ENCODE data around the gene OR2D2. TPM values are rescaled to one million over a fixed set of nuclear protein-coding genes. Genes with fewer than 3 reads are reported as not detected.

Gene OR2D2
- total RNA-seq, 1 donor from 2014 or later = 0.39 TPM

DNA sequence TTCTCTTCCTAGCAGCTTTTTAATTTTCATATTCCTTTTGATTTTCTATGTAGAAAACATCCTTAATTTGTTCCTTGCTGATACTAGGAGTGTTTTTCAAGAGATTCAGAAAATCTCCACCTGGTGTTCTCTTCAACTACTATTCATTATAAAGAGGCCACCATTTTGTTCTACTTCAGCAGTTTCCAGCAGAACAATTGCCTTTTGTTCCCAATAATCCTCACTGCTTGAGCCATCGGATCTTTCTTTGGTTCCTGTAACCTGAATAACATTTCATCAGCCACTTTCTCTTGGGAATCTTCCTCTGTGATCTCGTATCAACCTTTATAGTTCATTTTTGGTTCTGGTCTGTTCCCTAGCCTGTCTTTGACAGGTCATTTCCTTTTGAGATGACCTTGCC is 48.6 kb downstream of the OR2D2 start:
- no peaks in the 10 kb centered on the region for H3K36me3 Mint-ChIP-seq (ENCODE audit: low read depth, unreplicated experiment)
- no peaks in the 10 kb centered on the region for H3K4me1 Mint-ChIP-seq (ENCODE audit: low read depth, unreplicated experiment)
- H3K27ac Mint-ChIP-seq (ENCODE audit: unreplicated experiment) = no peak overlapping the region
- Histone ChIP-seq H2AFZ (ENCODE audit: low read depth, low read length) (no peak overlapping the region), H3K79me2 (ENCODE audit: insufficient read depth, low read length) (no peaks in the 10 kb centered on the region), H3K4me3 (ENCODE audit: insufficient read depth, low read depth, low read length) (no peak overlapping the region), H3K27me3 (ENCODE audit: insufficient read depth, low read length) (no peaks in the 10 kb centered on the region), H3K36me3 (ENCODE audit: insufficient read depth, low read length) (no peaks in the 10 kb centered on the region), H4K20me1 (ENCODE audit: insufficient read depth, low read length) (no peaks in the 10 kb centered on the region), H3K4me1 (ENCODE audit: insufficient read depth, low read length) (no peaks in the 10 kb centered on the region), H3K4me2 (ENCODE audit: low read length) (no peak overlapping the region), H3K27ac (ENCODE audit: low read depth, low read length) (no peak overlapping the region), H3K9me3 (ENCODE audit: insufficient read depth, low read depth, low read length) (no peaks in the 10 kb centered on the region), H3K9ac (ENCODE audit: low read length) (no peak overlapping the region)
- H3K27me3 Mint-ChIP-seq (ENCODE audit: low read depth, unreplicated experiment) = no peaks in the 10 kb centered on the region
- DNase-seq (ENCODE audit: low read depth) (no peak), FAIRE-seq (no peak)
- H3K9me3 Mint-ChIP-seq (ENCODE audit: unreplicated experiment) = peaks cover 9% of the 10 kb centered on the region
- no peak for TF ChIP-seq EZH2 (IDR thresholded peaks at IDR 0.05; ENCODE audit: insufficient read depth, low read length)
- TF ChIP-seq, protein P1, sequence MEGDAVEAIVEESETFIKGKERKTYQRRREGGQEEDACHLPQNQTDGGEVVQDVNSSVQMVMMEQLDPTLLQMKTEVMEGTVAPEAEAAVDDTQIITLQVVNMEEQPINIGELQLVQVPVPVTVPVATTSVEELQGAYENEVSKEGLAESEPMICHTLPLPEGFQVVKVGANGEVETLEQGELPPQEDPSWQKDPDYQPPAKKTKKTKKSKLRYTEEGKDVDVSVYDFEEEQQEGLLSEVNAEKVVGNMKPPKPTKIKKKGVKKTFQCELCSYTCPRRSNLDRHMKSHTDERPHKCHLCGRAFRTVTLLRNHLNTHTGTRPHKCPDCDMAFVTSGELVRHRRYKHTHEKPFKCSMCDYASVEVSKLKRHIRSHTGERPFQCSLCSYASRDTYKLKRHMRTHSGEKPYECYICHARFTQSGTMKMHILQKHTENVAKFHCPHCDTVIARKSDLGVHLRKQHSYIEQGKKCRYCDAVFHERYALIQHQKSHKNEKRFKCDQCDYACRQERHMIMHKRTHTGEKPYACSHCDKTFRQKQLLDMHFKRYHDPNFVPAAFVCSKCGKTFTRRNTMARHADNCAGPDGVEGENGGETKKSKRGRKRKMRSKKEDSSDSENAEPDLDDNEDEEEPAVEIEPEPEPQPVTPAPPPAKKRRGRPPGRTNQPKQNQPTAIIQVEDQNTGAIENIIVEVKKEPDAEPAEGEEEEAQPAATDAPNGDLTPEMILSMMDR (IDR thresholded peaks at IDR 0.05; ENCODE audit: insufficient read depth, low read depth, low read length) = no peak
- H3K4me3 Mint-ChIP-seq (ENCODE audit: unreplicated experiment) = no peak overlapping the region

DNA sequence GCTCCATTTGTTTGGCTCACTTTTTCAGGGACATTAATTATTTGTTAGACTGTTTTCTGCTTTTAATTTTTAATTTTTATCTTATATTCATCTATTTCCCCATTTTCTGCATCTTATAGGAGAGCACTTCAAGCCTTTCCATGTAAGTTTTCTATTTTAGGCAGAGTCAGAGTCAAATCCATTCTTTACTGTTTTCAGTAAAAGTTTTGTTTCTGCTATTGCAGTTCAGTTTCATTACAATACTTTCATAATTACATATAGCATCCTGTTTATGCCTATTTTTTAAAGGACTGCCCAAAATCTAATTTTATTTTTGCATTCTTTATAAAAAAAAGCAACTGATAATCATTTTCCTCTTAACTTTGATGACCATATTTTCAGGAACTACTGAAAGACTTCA is 50.6 kb downstream of the OR2D2 start:
- Mint-ChIP-seq H3K27me3 (ENCODE audit: low read depth, unreplicated experiment) (no peaks in the 10 kb centered on the region), H3K4me3 (ENCODE audit: unreplicated experiment) (no peak overlapping the region), H3K4me1 (ENCODE audit: low read depth, unreplicated experiment) (no peaks in the 10 kb centered on the region), H3K9me3 (ENCODE audit: unreplicated experiment) (peaks cover 9% of the 10 kb centered on the region), H3K36me3 (ENCODE audit: low read depth, unreplicated experiment) (no peaks in the 10 kb centered on the region), H3K27ac (ENCODE audit: unreplicated experiment) (no peak overlapping the region)
- H3K9me3 ChIP-seq (ENCODE audit: insufficient read depth, low read depth, low read length) = no peaks in the 10 kb centered on the region
- no peak overlapping the region for H3K9ac ChIP-seq (ENCODE audit: low read length)
- no peak for DNase-seq (ENCODE audit: low read depth)
- no peak for TF ChIP-seq EZH2 (IDR thresholded peaks at IDR 0.05; ENCODE audit: insufficient read depth, low read length)
- TF ChIP-seq, protein P1 (IDR thresholded peaks at IDR 0.05; ENCODE audit: insufficient read depth, low read depth, low read length) = no peak
- H3K36me3 ChIP-seq (ENCODE audit: insufficient read depth, low read length) = no peaks in the 10 kb centered on the region
- no peak for FAIRE-seq
- H2AFZ ChIP-seq (ENCODE audit: low read depth, low read length) = no peak overlapping the region
- H4K20me1 ChIP-seq (ENCODE audit: insufficient read depth, low read length) = no peaks in the 10 kb centered on the region
- H3K79me2 ChIP-seq (ENCODE audit: insufficient read depth, low read length) = no peaks in the 10 kb centered on the region
- H3K27ac ChIP-seq (ENCODE audit: low read depth, low read length) = no peak overlapping the region
- H3K4me3 ChIP-seq (ENCODE audit: insufficient read depth, low read depth, low read length) = no peak overlapping the region
- H3K4me1 ChIP-seq (ENCODE audit: insufficient read depth, low read length) = no peaks in the 10 kb centered on the region
- no peaks in the 10 kb centered on the region for H3K27me3 ChIP-seq (ENCODE audit: insufficient read depth, low read length)
- no peak overlapping the region for H3K4me2 ChIP-seq (ENCODE audit: low read length)

Other genes starting within 250 kb of the OR2D2 start
- 7.7 and 8.4 TPM in 2 replicates for gene DCHS1, start 236.7 kb downstream of the OR2D2 start, total RNA-seq
- 89.2 and 89.9 TPM in 2 replicates for gene MRPL17, start 209.2 kb downstream of the OR2D2 start, total RNA-seq
- gene OR2AG2, start 120.5 kb downstream of the OR2D2 start, total RNA-seq = 0.07 and 0.27 TPM in 2 replicates
- not detected in 2 replicates for gene OR2AG1, start 109.5 kb downstream of the OR2D2 start, total RNA-seq
- 0.09 TPM in 1 of 2 replicates, not detected in the other for gene OR6A2, start 92.8 kb downstream of the OR2D2 start, total RNA-seq
- gene OR10A5, start 46.8 kb downstream of the OR2D2 start, total RNA-seq = not detected in 2 replicates
- not detected in 2 replicates for gene OR10A2, start 29.4 kb downstream of the OR2D2 start, total RNA-seq
- not detected in 2 replicates for gene OR10A4, start 15.9 kb downstream of the OR2D2 start, total RNA-seq
- not detected in 2 replicates for gene OR2D3, start 28.5 kb upstream of the OR2D2 start, total RNA-seq
- 2.1 and 2.9 TPM in 2 replicates for gene ZNF215, start 33.9 kb upstream of the OR2D2 start, total RNA-seq
- gene ZNF214, start 127.8 kb upstream of the OR2D2 start, total RNA-seq = 0.93 and 0.94 TPM in 2 replicates
- not detected in 2 replicates for gene NLRP14, start 128.0 kb upstream of the OR2D2 start, total RNA-seq
- not detected in 2 replicates for gene RBMXL2, start 196.5 kb upstream of the OR2D2 start, total RNA-seq